Liver (tissue), 3 donors: Measurements from ENCODE around the gene ILK.

Experiments
- ATF3 ChIP-seq: IDR thresholded peaks from 2 replicates; pipeline ENCODE4 v1.6.1; 2016; ENCODE audit warnings: antibody characterized with exemption
- CTCF ChIP-seq: fragments of 150-350 bp; IDR thresholded peaks from 2 replicates; pipeline ENCODE4 v1.5.1; 2017; ENCODE audit warnings: improper control_type of control experiment, low read depth, low read length; ENCODE audit not compliant: missing input control
- EGR1 ChIP-seq, 2 donors: IDR thresholded peaks; 2 replicates each; pipeline ENCODE4 v1.6.1; 2016 to 2018; ENCODE audit warnings: antibody characterized with exemption in 2 of 2, low read depth in 2 of 2
- FOXA1 ChIP-seq: IDR thresholded peaks from 2 replicates; pipeline ENCODE4 v1.6.1; 2016; ENCODE audit warnings: antibody characterized with exemption
- GABPA ChIP-seq, 2 donors: IDR thresholded peaks in 1 of 2; conservative IDR thresholded peaks in 1 of 2; 2 replicates each; pipeline ENCODE4 v1.6.1; 2016; ENCODE audit warnings: antibody characterized with exemption in 2 of 2, mild to moderate bottlenecking in 1 of 2, moderate library complexity in 1 of 2
- JUND ChIP-seq, 2 donors: IDR thresholded peaks; 2 replicates each; pipeline ENCODE4 v1.6.1; 2016; ENCODE audit warnings: antibody characterized with exemption in 2 of 2
- MAX ChIP-seq: IDR thresholded peaks from 2 replicates; pipeline ENCODE4 v1.6.1; 2016; ENCODE audit warnings: antibody characterized with exemption
- RAD21 ChIP-seq, 2 donors: IDR thresholded peaks; 2 replicates each; pipeline ENCODE4 v1.6.1; 2016; ENCODE audit warnings: antibody characterized with exemption in 2 of 2, mild to moderate bottlenecking in 2 of 2
- REST ChIP-seq: IDR thresholded peaks from 2 replicates; pipeline ENCODE4 v1.6.1; 2016; ENCODE audit warnings: antibody characterized with exemption, mild to moderate bottlenecking
- SP1 ChIP-seq: IDR thresholded peaks from 2 replicates; pipeline ENCODE4 v1.6.1; 2018; ENCODE audit warnings: antibody characterized with exemption, mild to moderate bottlenecking
- donor health status: healthy.
- donor health status: healthy.

- TF ChIP-seq GABPA (IDR thresholded peaks at IDR 0.05 in 1 of 2, conservative IDR thresholded peaks at IDR 0.05 in 1 of 2) = no peak
- TF ChIP-seq CTCF = no peak
- TF ChIP-seq JUND (IDR thresholded peaks at IDR 0.05) = no peak
- TF ChIP-seq EGR1 (IDR thresholded peaks at IDR 0.05; ENCODE audit: low read depth in 2 of 2) = no peak
- no peak for TF ChIP-seq MAX
- no peak for TF ChIP-seq FOXA1
- no peak for TF ChIP-seq SP1
- no peak for TF ChIP-seq RAD21 (IDR thresholded peaks at IDR 0.05)
- no peak for TF ChIP-seq ATF3
- TF ChIP-seq REST = no peak
Measured at GRCh38 chr11:6565988-6566703, 37.4 kb upstream of the ILK start.
